GM12878 (cell line): Measurements from ENCODE around the gene ODAD2.

Source experiments
- ATF3 ChIP-seq: IDR thresholded peaks from 2 replicates; pipeline ENCODE4 v1.6.1; 2011; ENCODE audit warnings: low read depth, mild to moderate bottlenecking, low read length, moderate library complexity, borderline replicate concordance; ENCODE audit errors: extremely low read depth
- CREM ChIP-seq: IDR thresholded peaks from 2 replicates; pipeline ENCODE4 v1.6.1; 2014; ENCODE audit warnings: antibody characterized with exemption, low read depth
- FOS ChIP-seq: IDR thresholded peaks from 3 replicates; pipeline ENCODE4 v1.6.1; 2011; ENCODE audit warnings: borderline replicate concordance; ENCODE audit not compliant: insufficient read length; ENCODE audit errors: extremely low read depth
- HDAC6 ChIP-seq: fragments of 200-600 bp; sonication (generic); IDR thresholded peaks from one replicate; pipeline ENCODE4 v1.8.0; 2017; ENCODE audit warnings: antibody characterized with exemption; ENCODE audit not compliant: unreplicated experiment
- MYC ChIP-seq: IDR thresholded peaks from 2 replicates; pipeline ENCODE4 v1.6.1; 2011; ENCODE audit warnings: mild to moderate bottlenecking, low read length, moderate library complexity, inconsistent platforms; ENCODE audit not compliant: insufficient read depth, insufficient replicate concordance, insufficient read length, severe bottlenecking
- RAD21 ChIP-seq: IDR thresholded peaks from 2 replicates; pipeline ENCODE4 v1.6.1; 2011; ENCODE audit warnings: mild to moderate bottlenecking, low read depth, low read length, moderate library complexity; ENCODE audit not compliant: insufficient read depth
- TAF1 ChIP-seq: IDR thresholded peaks from 2 replicates; pipeline ENCODE4 v1.6.1; 2011; ENCODE audit warnings: mild to moderate bottlenecking, low read depth, low read length, borderline replicate concordance
- ZNF217 ChIP-seq: fragments of 450-650 bp; IDR thresholded peaks from 2 replicates; pipeline ENCODE4 v1.6.1; 2017; ENCODE audit warnings: antibody characterized with exemption, mild to moderate bottlenecking
- TF ChIP-seq, protein P1 (sequence below), 3 experiments: IDR thresholded peaks in 2 of 3; conservative IDR thresholded peaks in 1 of 3; 2 replicates each; pipeline ENCODE4 v1.5.1; 2011; ENCODE audit warnings: low read depth in 3 of 3, low read length in 3 of 3, mild to moderate bottlenecking in 3 of 3, control low read depth in 2 of 3, moderate library complexity in 2 of 3, inconsistent platforms in 1 of 3, mixed read lengths in 1 of 3; ENCODE audit not compliant: control insufficient read depth in 2 of 3, insufficient read depth in 1 of 3; ENCODE audit errors: extremely low read depth in 1 of 3
- TF ChIP-seq, protein P2 (sequence below): IDR thresholded peaks from 2 replicates; pipeline ENCODE4 v1.6.1; 2011; ENCODE audit warnings: mild to moderate bottlenecking, low read depth, low read length, moderate library complexity; ENCODE audit not compliant: insufficient replicate concordance

- no peak for TF ChIP-seq ATF3
- TF ChIP-seq CREM, result no peak
- no peak for TF ChIP-seq MYC
- TF ChIP-seq, protein P1, sequence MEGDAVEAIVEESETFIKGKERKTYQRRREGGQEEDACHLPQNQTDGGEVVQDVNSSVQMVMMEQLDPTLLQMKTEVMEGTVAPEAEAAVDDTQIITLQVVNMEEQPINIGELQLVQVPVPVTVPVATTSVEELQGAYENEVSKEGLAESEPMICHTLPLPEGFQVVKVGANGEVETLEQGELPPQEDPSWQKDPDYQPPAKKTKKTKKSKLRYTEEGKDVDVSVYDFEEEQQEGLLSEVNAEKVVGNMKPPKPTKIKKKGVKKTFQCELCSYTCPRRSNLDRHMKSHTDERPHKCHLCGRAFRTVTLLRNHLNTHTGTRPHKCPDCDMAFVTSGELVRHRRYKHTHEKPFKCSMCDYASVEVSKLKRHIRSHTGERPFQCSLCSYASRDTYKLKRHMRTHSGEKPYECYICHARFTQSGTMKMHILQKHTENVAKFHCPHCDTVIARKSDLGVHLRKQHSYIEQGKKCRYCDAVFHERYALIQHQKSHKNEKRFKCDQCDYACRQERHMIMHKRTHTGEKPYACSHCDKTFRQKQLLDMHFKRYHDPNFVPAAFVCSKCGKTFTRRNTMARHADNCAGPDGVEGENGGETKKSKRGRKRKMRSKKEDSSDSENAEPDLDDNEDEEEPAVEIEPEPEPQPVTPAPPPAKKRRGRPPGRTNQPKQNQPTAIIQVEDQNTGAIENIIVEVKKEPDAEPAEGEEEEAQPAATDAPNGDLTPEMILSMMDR (IDR thresholded peaks at IDR 0.05 in 2 of 3, conservative IDR thresholded peaks at IDR 0.05 in 1 of 3; ENCODE audit: control insufficient read depth in 2 of 3, extremely low read depth in 1 of 3, insufficient read depth in 1 of 3, low read depth in 3 of 3, low read length in 3 of 3), result no peak
- TF ChIP-seq ZNF217, result no peak
- no peak for TF ChIP-seq RAD21
- TF ChIP-seq, protein P2, sequence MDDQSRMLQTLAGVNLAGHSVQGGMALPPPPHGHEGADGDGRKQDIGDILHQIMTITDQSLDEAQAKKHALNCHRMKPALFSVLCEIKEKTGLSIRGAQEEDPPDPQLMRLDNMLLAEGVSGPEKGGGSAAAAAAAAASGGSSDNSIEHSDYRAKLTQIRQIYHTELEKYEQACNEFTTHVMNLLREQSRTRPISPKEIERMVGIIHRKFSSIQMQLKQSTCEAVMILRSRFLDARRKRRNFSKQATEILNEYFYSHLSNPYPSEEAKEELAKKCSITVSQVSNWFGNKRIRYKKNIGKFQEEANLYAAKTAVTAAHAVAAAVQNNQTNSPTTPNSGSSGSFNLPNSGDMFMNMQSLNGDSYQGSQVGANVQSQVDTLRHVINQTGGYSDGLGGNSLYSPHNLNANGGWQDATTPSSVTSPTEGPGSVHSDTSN, result no peak
- TF ChIP-seq TAF1, result no peak
- no peak for TF ChIP-seq FOS
- TF ChIP-seq HDAC6, result no peak
Observed at GRCh38 chr10:27815846-27816245, 183.0 kb downstream of the ODAD2 start.
